Measurements from ENCODE around the gene SP9. TPM values are rescaled to one million over a fixed set of nuclear protein-coding genes. Genes with fewer than 3 reads are reported as not detected.

Gene SP9
- total and polyA plus RNA-seq, 3 donors from 2014 or later: 0.74 to 1.5 (median 0.74) TPM

- intact Hi-C loops (cut with DNase I; ENCODE audit: low total_unique reads): no loop called here
- Histone ChIP-seq H3K36me3 (ENCODE audit: low read depth, missing control alignments) (no peaks in the 10 kb centered on the region), H3K9me3 (no peaks in the 10 kb centered on the region), H3K27me3 (no peaks in the 10 kb centered on the region), H3K4me1 (peaks cover 10% of the 10 kb centered on the region), H3K4me3 (no peak overlapping the region), H3K27ac (no peak overlapping the region)
- DNase-seq: no peak
- WGBS, 2 donors: 85 to 88% methylated on average over 1 of the region's 1 CpG
- no peak for TF ChIP-seq CTCF (IDR thresholded peaks at IDR 0.05)
Measured at GRCh38 chr2:174322149-174322548, 12.6 kb upstream of the SP9 start.

GRCh38 chr2:174322746-174323145 is 12.0 kb upstream of the SP9 start:
- intact Hi-C loops (cut with DNase I; ENCODE audit: low total_unique reads): no loop called here
- H3K4me3 ChIP-seq: no peak overlapping the region
- TF ChIP-seq CTCF (IDR thresholded peaks at IDR 0.05): no peak
- no peak for TF ChIP-seq POLR2A (IDR thresholded peaks at IDR 0.05)
- H3K27ac ChIP-seq: no peak overlapping the region
- peaks cover 14% of the 10 kb centered on the region for H3K4me1 ChIP-seq
- H3K36me3 ChIP-seq (ENCODE audit: low read depth, missing control alignments): no peaks in the 10 kb centered on the region
- H3K27me3 ChIP-seq: no peaks in the 10 kb centered on the region
- DNase-seq: no peak
- WGBS, 2 donors: 85% methylated on average over 1 of the region's 1 CpG
- H3K9me3 ChIP-seq: no peaks in the 10 kb centered on the region

- no peak overlapping the region for H3K27ac ChIP-seq
- no peak overlapping the region for H3K4me3 ChIP-seq
- H3K4me1 ChIP-seq: peaks cover 15% of the 10 kb centered on the region
- H3K9me3 ChIP-seq: no peaks in the 10 kb centered on the region
- intact Hi-C loops (cut with DNase I; ENCODE audit: low total_unique reads): no loop called here
- H3K36me3 ChIP-seq (ENCODE audit: low read depth, missing control alignments): no peaks in the 10 kb centered on the region
- no peaks in the 10 kb centered on the region for H3K27me3 ChIP-seq
- 64 to 71% methylated on average over 2 of the region's 2 CpGs for WGBS, 2 donors
- no peak for DNase-seq
- TF ChIP-seq POLR2A (IDR thresholded peaks at IDR 0.05): no peak
- no peak for TF ChIP-seq CTCF (IDR thresholded peaks at IDR 0.05)
Measured at GRCh38 chr2:174324530-174324929, 10.2 kb upstream of the SP9 start.

GRCh38 chr2:174325373-174326160 is 9.2 kb upstream of the SP9 start:
- Histone ChIP-seq H3K4me1 (peaks cover 15% of the 10 kb centered on the region), H3K36me3 (ENCODE audit: low read depth, missing control alignments) (no peaks in the 10 kb centered on the region), H3K27me3 (no peaks in the 10 kb centered on the region), H3K9me3 (no peaks in the 10 kb centered on the region), H3K27ac (no peak overlapping the region), H3K4me3 (peak overlapping the region; percentile 23 to 40)
- DNase-seq: no peak
- intact Hi-C loops (cut with DNase I; ENCODE audit: low total_unique reads): no loop called here
- 38 to 48% methylated on average over 30 of the region's 30 CpGs for WGBS, 2 donors
- no peak for TF ChIP-seq POLR2A (IDR thresholded peaks at IDR 0.05)
- TF ChIP-seq CTCF (IDR thresholded peaks at IDR 0.05): no peak

Measured in testis (tissue), 3 donors.